DND-41 (cell line): ENCODE results near the gene HBP1.
A peak's percentile ranks its signal among the peaks of the same experiment; 100 is the strongest.

ENCODE experiments used
- ATAC-seq: fragments of 200-7000 bp; cut with Tn5 transposase; 3 replicates; pipeline ENCODE4 v1.9.1; 2021; ENCODE audit warnings: low read depth; ENCODE audit not compliant: insufficient read depth
- DNase-seq: peaks from one replicate; pipeline ENCODE4 v3.0.0-alpha.2; 2020
- H2AFZ ChIP-seq: 2 replicates; pipeline ENCODE4 v1.6.0; 2012; ENCODE audit warnings: low read depth, low read length
- H3K27ac ChIP-seq: 2 replicates; pipeline ENCODE4 v1.5.1; 2012; ENCODE audit warnings: low read length, inconsistent platforms
- H3K27me3 ChIP-seq: fragments of 200-600 bp; sonication (generic); 2 replicates; pipeline ENCODE4 v1.6.0; 2012; ENCODE audit warnings: low read length, mild to moderate bottlenecking, inconsistent platforms; ENCODE audit not compliant: insufficient read depth, poor library complexity
- H3K36me3 ChIP-seq: 2 replicates; pipeline ENCODE4 v1.5.1; 2012; ENCODE audit warnings: low read length, inconsistent platforms; ENCODE audit not compliant: insufficient read depth
- H3K4me1 ChIP-seq: 2 replicates; pipeline ENCODE4 v1.5.1; 2012; ENCODE audit warnings: mild to moderate bottlenecking, low read length; ENCODE audit not compliant: insufficient read depth
- H3K4me2 ChIP-seq: 2 replicates; pipeline ENCODE4 v1.6.0; 2012; ENCODE audit warnings: mild to moderate bottlenecking, moderate library complexity, low read length, inconsistent platforms; ENCODE audit not compliant: insufficient read depth
- H3K4me3 ChIP-seq, 2 experiments: fragments of 200-600 bp in 1 of 2; shearing (Covaris generic) in 1 of 2; 2 replicates each; pipeline ENCODE4 v1.5.1; 2012 to 2016; ENCODE audit warnings: inconsistent platforms in 2 of 2, low read length in 2 of 2, mild to moderate bottlenecking in 2 of 2, low read depth in 1 of 2, moderate library complexity in 1 of 2
- H3K79me2 ChIP-seq: 2 replicates; pipeline ENCODE4 v1.6.0; 2012; ENCODE audit warnings: low read length, inconsistent platforms; ENCODE audit not compliant: insufficient read depth
- H3K9ac ChIP-seq: 2 replicates; pipeline ENCODE4 v1.6.0; 2012; ENCODE audit warnings: low read depth, mild to moderate bottlenecking, inconsistent platforms, low read length, moderate library complexity
- H3K9me3 ChIP-seq: 2 replicates; pipeline ENCODE4 v1.5.1; 2012; ENCODE audit warnings: low read length, moderate library complexity, mild to moderate bottlenecking, inconsistent platforms; ENCODE audit not compliant: insufficient read depth, severe bottlenecking
- H4K20me1 ChIP-seq: 2 replicates; pipeline ENCODE4 v1.6.0; 2012; ENCODE audit warnings: low read length; ENCODE audit not compliant: insufficient read depth
- CTCF ChIP-seq: IDR thresholded peaks from 2 replicates; pipeline ENCODE4 v1.5.1; 2012; ENCODE audit warnings: borderline replicate concordance, low read length, moderate library complexity, mild to moderate bottlenecking; ENCODE audit not compliant: poor library complexity, severe bottlenecking; ENCODE audit errors: extremely low read depth
- EZH2 ChIP-seq: IDR thresholded peaks from 3 replicates; pipeline ENCODE4 v1.6.1; 2012; ENCODE audit warnings: borderline replicate concordance, low read depth, mild to moderate bottlenecking, moderate library complexity, low read length, inconsistent platforms; ENCODE audit not compliant: severe bottlenecking

The HBP1 gene

GRCh38 chr7:107201795-107202450, 33.1 kb downstream of the HBP1 start:
- Histone ChIP-seq H3K79me2 (no peaks in the 10 kb centered on the region), H3K9me3 (no peaks in the 10 kb centered on the region), H3K4me1 (no peaks in the 10 kb centered on the region), H3K4me2 (no peak overlapping the region), H3K27me3 (no peaks in the 10 kb centered on the region), H3K4me3 (no peak overlapping the region), H3K9ac (no peak overlapping the region), H2AFZ (no peak overlapping the region), H3K36me3 (peaks cover 92% of the 10 kb centered on the region), H4K20me1 (no peaks in the 10 kb centered on the region), H3K27ac (no peak overlapping the region)
- ATAC-seq (peak; percentile 85), DNase-seq (peak; percentile 40)
- TF ChIP-seq CTCF, result peak; percentile 64
- no peak for TF ChIP-seq EZH2

GRCh38 chr7:107203607-107204006, 34.8 kb downstream of the HBP1 start:
- Histone ChIP-seq H3K79me2 (no peaks in the 10 kb centered on the region), H3K4me2 (no peak overlapping the region), H4K20me1 (no peaks in the 10 kb centered on the region), H3K36me3 (peaks cover 88% of the 10 kb centered on the region), H3K27me3 (no peaks in the 10 kb centered on the region), H2AFZ (no peak overlapping the region), H3K9ac (no peak overlapping the region), H3K9me3 (no peaks in the 10 kb centered on the region), H3K27ac (no peak overlapping the region), H3K4me1 (no peaks in the 10 kb centered on the region), H3K4me3 (no peak overlapping the region)
- no peak for DNase-seq
- TF ChIP-seq CTCF (no peak), EZH2 (no peak)
- no peak for ATAC-seq

GRCh38 chr7:107206136-107206535, 37.3 kb downstream of the HBP1 start:
- no peaks in the 10 kb centered on the region for H3K79me2 ChIP-seq
- H3K4me2 ChIP-seq, result no peak overlapping the region
- no peaks in the 10 kb centered on the region for H4K20me1 ChIP-seq
- no peak overlapping the region for H3K4me3 ChIP-seq
- H3K27ac ChIP-seq, result no peak overlapping the region
- no peak overlapping the region for H3K9ac ChIP-seq
- no peak for DNase-seq
- no peak overlapping the region for H2AFZ ChIP-seq
- no peaks in the 10 kb centered on the region for H3K9me3 ChIP-seq
- peaks cover 82% of the 10 kb centered on the region for H3K36me3 ChIP-seq
- H3K4me1 ChIP-seq, result no peaks in the 10 kb centered on the region
- TF ChIP-seq EZH2, result no peak
- no peak for TF ChIP-seq CTCF
- no peaks in the 10 kb centered on the region for H3K27me3 ChIP-seq
- ATAC-seq, result no peak

- no peak overlapping the region for H3K4me2 ChIP-seq
- H2AFZ ChIP-seq, result no peak overlapping the region
- no peaks in the 10 kb centered on the region for H3K9me3 ChIP-seq
- ATAC-seq (no peak), DNase-seq (no peak)
- no peaks in the 10 kb centered on the region for H3K4me1 ChIP-seq
- no peaks in the 10 kb centered on the region for H3K27me3 ChIP-seq
- H3K9ac ChIP-seq, result no peak overlapping the region
- peaks cover 76% of the 10 kb centered on the region for H3K36me3 ChIP-seq
- no peak overlapping the region for H3K27ac ChIP-seq
- H3K4me3 ChIP-seq, result no peak overlapping the region
- no peaks in the 10 kb centered on the region for H4K20me1 ChIP-seq
- TF ChIP-seq EZH2 (no peak), CTCF (no peak)
- no peaks in the 10 kb centered on the region for H3K79me2 ChIP-seq
Measured at GRCh38 chr7:107206706-107207105, 37.9 kb downstream of the HBP1 start.
